Natural killer cell treated with Interleukin-12 subunit alpha and Interleukin-12 subunit beta and Interleukin-15 and Interleukin-18, amount 100 ng/mL, for 72 hours (primary cell): ENCODE results near the gene NCS1. TPM values are rescaled to one million over a fixed set of nuclear protein-coding genes. Genes with fewer than 3 reads are reported as not detected.

Experiments
- ATAC-seq, 2 donors: fragments of 150-1000 bp; cut with Tn5 transposase in 1 of 2; sonication (Bioruptor Pico), chemical (Tn5 transposase) in 1 of 2; 2 replicates each; pipeline ENCODE4 v1.10.0; 2021
- DNase-seq: peaks from one replicate; pipeline ENCODE4 v3.0.0; 2022; ENCODE audit warnings: low spot score
- H3K27ac Mint-ChIP-seq, 2 donors: 1 replicate in 1 of 2; 2 replicates in 1 of 2; pipeline ENCODE4 v1.8.0; 2022; ENCODE audit warnings: mixed read lengths in 2 of 2, mild to moderate bottlenecking in 1 of 2, moderate library complexity in 1 of 2
- H3K27me3 Mint-ChIP-seq, 2 donors: 1 replicate in 1 of 2; 2 replicates in 1 of 2; pipeline ENCODE4 v1.8.0; 2022; ENCODE audit warnings: mixed read lengths in 2 of 2
- H3K36me3 Mint-ChIP-seq: one replicate; pipeline ENCODE4 v1.8.0; 2022; ENCODE audit warnings: mixed read lengths
- H3K4me1 Mint-ChIP-seq, 2 donors: 1 replicate in 1 of 2; 2 replicates in 1 of 2; pipeline ENCODE4 v1.8.0; 2022; ENCODE audit warnings: low read depth in 2 of 2, mixed read lengths in 2 of 2, mild to moderate bottlenecking in 1 of 2
- H3K4me3 Mint-ChIP-seq: one replicate; pipeline ENCODE4 v1.8.0; 2022; ENCODE audit warnings: mixed read lengths
- H3K9me3 Mint-ChIP-seq: 2 replicates; pipeline ENCODE4 v1.8.0; 2022; ENCODE audit warnings: mixed read lengths
- total RNA-seq, 2 donors: library from RNA; stranded (reverse); gene quantifications; one replicate each; pipeline ENCODE4 v1.2.3, GENCODE V29; 2022

Gene NCS1
- total RNA-seq, 2 donors from 2014 or later: 31.0 to 38.1 TPM

DNA sequence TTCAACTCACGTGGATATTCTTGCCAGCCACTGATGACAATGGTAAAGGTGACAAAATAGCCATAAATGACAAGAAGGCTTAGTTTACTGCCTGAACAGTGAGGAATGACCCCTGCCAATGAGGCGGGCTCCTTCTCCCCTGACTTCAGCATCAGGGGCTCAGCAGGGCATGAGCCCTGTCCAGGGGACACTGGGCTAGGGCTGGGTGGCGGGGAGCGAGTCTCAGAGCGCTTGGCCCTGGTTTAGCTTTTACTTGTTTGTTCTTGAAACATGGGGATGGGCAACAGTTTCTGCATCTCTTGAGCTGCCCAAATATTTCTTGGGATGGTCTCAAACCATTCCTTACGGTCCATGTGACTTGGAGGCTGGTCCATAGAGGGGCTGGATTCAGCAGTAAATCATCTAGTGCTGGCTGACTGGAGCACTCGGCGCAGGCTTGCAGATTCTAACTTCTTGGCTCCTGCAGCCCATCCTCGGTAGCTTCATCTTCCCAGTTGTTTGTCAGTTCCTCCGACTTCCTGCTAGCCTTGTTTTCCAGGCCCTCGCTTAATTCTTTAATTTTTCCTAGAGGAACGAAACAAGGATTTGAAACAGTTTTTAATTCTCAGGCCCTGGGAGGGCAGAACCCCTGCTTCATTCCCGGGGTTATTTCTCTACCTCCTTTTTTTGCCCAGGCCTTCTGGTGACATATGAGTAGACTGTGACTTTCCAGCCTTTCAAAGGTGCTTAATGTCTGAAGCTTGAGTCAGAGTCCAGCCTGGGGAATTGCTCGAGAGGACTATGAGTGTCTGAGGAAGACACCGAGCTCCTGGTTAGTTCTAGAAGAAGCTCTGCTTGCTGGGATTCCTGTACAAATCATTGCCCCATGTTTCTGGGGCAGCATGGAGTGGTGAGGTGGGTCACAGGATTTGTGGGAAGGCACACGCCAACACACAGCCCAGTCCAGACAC lies 88.9 kb downstream of the NCS1 start:
- ATAC-seq (no peak), DNase-seq (no peak)
- Mint-ChIP-seq H3K4me3 (no peak overlapping the region), H3K4me1 (no peaks in the 10 kb centered on the region), H3K27ac (no peak overlapping the region), H3K27me3 (peaks cover 37 to 60% of the 10 kb centered on the region in 2 donors), H3K36me3 (no peaks in the 10 kb centered on the region), H3K9me3 (no peaks in the 10 kb centered on the region)

DNA sequence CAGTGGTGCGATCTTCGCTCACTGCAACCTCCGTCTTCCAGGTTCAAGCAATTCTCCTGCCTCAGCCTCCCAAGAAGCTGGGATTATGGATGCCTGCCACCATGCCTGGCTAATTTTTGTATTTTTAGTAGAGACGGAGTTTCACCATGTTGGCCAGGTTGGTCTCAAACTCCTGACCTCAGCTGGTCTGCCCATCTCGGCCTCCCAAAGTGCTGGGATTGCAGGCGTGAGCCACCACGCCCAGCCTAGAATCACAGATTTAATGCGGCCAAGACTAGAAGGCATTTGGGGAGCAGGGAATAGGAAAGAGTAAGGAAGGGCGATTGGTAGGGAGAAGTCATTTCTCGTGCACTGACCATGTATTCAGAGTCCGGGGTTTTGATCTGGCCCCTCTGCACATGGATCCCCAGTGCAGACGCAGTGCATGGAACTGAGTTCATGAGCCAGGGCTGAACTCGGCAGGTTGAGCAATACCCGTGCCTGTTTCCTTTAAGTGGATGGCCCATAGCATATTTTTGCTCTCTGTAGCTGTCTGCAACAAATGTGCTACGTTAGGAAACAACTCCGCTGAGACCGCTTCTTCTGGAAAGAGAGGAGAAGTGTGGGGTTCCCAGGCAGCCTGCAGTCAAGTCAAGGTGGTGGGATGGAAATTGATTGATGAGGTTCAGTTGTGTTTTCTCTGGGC lies 90.0 kb downstream of the NCS1 start:
- Mint-ChIP-seq H3K4me3 (no peak overlapping the region), H3K9me3 (no peaks in the 10 kb centered on the region), H3K4me1 (no peaks in the 10 kb centered on the region), H3K36me3 (no peaks in the 10 kb centered on the region), H3K27me3 (peaks cover 44 to 64% of the 10 kb centered on the region in 2 donors), H3K27ac (no peak overlapping the region)
- DNase-seq (no peak), ATAC-seq (no peak)

DNA sequence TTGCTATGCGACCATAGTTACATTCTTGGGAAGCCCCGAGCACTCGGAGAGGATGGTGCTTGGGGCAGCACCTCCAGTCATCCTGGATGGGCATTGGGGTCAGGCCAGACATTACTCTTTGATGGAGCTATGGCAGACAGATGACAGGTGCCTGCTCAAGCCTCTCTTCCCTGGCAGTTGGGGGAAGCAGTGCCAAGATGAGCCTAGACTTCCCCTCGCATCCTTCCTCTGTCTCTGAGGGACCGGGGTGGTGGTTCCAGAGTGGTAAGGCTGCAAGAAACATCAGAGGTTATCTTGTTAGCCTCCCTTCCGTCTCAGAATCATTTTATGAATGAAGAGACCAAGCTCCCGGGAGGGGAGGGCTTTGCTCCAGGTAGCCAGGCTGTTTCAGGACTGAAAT lies 90.6 kb downstream of the NCS1 start:
- no peak for ATAC-seq
- Mint-ChIP-seq H3K36me3 (no peaks in the 10 kb centered on the region), H3K9me3 (no peaks in the 10 kb centered on the region), H3K27me3 (peaks cover 43 to 65% of the 10 kb centered on the region in 2 donors), H3K4me1 (no peaks in the 10 kb centered on the region), H3K27ac (no peak overlapping the region), H3K4me3 (no peak overlapping the region)
- no peak for DNase-seq

DNA sequence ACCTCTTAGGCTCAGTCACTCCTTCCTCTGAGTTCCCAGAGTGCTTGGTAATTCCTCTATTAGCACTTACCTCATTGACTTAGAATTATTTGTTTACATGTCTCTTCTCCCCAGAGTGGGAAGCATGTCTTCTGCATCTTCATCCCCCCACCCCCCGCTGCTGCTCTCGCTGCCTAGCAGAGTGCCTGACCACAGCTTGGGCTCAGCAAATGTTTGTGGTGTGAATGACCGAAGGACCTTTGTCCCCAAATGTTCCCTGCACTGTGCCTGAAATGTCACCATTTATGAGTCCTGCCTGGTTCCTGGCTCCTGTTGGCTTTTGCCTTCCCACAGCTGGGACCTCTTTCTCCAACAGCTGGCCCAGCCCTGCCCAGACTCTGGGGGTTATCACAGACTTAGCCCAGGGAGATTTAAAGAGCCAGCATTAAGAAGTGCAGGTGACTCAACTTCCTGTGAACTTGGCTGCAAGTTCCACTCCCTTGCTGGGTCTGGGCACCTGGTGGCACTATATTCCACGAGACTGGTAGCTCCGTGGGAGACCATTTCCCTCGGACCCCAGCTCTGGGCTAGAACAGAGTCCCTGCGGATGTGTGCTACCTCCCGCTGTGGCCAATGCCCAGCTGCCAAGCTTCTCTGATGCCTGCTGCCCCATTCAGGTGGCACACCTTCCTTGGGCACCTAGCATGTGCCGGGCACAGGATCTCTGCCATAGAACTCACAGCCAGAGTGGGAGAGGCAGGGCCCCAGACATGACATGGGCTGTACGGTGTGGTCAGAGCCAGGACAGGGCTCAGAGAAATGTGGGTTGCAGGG lies 91.6 kb downstream of the NCS1 start:
- H3K4me1 Mint-ChIP-seq: no peaks in the 10 kb centered on the region
- H3K27ac Mint-ChIP-seq: no peak overlapping the region
- no peaks in the 10 kb centered on the region for H3K9me3 Mint-ChIP-seq
- H3K4me3 Mint-ChIP-seq: no peak overlapping the region
- peaks cover 50 to 68% of the 10 kb centered on the region in 2 donors for H3K27me3 Mint-ChIP-seq
- no peak for DNase-seq
- ATAC-seq: no peak
- no peaks in the 10 kb centered on the region for H3K36me3 Mint-ChIP-seq

DNA sequence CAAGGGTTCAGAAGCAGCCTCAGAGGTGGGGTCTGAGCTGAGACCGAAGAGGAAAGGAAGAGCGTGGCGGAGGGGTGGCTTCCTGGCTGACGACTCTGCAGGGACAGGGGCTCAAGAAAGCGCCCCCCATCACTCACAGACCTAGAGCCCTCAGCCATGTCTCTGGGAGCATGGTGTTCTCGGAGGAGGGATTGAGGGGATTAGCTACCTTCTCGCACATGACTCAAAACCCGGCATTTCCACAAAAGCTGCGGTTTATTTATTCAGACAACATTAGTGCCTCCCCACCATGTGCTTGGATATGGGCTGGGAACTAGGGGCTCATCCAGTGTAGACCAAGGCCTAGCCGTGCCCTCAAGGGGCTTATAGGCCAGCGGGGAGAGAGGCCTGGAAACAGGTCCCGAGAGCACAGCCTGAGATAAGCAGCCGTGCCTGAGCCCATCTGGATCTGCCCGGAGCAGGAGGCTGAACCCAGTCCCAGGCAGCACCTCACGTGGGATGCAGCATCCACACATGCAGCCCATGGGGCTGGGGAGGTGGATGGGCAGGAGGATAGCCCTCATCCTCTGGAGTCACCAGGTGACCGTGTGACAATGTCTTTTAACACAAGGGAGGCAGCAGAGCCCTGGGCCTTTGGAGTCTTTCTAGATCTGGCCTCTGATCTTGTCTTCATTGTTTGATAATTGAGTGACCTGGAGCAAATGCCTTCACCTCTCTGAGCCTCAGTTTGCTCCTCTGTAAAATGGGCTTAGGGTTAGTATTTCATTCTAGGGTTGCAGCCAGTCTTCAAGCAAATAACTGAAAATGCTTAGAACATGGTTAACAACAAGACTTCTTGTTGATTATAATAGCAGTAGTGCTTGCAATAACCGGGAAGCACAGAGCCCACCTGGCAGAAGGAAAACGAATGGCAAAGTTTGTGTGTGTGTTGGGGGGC lies 92.5 kb downstream of the NCS1 start:
- no peak overlapping the region for H3K27ac Mint-ChIP-seq
- no peak for DNase-seq
- H3K27me3 Mint-ChIP-seq: peaks cover 49 to 64% of the 10 kb centered on the region in 2 donors
- no peak for ATAC-seq
- no peaks in the 10 kb centered on the region for H3K36me3 Mint-ChIP-seq
- H3K4me1 Mint-ChIP-seq: no peaks in the 10 kb centered on the region
- no peak overlapping the region for H3K4me3 Mint-ChIP-seq
- no peaks in the 10 kb centered on the region for H3K9me3 Mint-ChIP-seq

DNA sequence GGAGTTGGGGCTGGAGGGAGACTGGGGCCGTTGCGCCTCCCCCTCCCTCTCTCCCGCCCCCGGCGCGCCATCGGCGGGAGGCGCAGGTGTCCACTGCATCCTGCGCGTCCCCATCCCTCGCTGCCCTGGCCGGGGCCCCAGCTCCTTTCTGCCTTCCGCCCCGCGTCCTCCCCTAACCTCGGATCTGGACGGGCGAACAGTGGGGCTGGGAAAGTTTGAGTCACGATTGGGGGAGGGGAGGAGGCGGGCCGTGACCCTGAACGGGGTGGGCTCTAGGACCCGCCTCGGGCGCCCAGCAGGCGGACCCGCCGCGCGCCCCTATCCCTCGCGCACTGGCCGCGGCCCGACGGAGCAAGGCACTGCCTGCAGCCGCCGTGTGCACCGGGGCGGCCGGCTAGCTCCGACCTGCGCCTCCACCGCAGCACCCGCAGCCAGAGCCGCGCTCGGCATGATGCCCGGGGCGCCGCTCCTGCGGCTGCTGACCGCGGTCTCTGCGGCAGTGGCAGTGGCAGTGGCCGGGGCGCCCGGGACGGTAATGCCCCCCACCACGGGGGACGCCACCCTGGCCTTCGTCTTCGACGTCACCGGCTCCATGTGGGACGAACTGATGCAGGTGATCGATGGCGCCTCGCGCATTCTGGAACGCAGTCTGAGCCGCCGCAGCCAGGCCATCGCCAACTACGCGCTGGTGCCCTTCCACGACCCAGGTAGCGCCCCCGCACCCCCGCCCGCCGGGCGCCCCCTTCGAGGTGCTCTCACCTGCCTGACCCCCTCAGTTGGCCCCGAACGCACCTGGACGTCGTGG lies 93.4 kb downstream of the NCS1 start, which contains the start of gene HMCN2:
Gene HMCN2, plus strand, starts transcription at position 330 of the 805 bp plus-strand sequence. Its CDS starts 119 bp downstream, at position 449.
- no peak within 1 kb of the TSS for H3K4me3 Mint-ChIP-seq
- DNase-seq (no peak), ATAC-seq (no peak)
- no peak within 1 kb of the TSS for H3K27ac Mint-ChIP-seq
- H3K4me1 Mint-ChIP-seq: no peaks in the 10 kb centered on the region
- no peaks in the 10 kb centered on the region for H3K36me3 Mint-ChIP-seq
- H3K27me3 Mint-ChIP-seq: peaks cover 46 to 59% of the 10 kb centered on the region in 2 donors
- no peaks in the 10 kb centered on the region for H3K9me3 Mint-ChIP-seq

DNA sequence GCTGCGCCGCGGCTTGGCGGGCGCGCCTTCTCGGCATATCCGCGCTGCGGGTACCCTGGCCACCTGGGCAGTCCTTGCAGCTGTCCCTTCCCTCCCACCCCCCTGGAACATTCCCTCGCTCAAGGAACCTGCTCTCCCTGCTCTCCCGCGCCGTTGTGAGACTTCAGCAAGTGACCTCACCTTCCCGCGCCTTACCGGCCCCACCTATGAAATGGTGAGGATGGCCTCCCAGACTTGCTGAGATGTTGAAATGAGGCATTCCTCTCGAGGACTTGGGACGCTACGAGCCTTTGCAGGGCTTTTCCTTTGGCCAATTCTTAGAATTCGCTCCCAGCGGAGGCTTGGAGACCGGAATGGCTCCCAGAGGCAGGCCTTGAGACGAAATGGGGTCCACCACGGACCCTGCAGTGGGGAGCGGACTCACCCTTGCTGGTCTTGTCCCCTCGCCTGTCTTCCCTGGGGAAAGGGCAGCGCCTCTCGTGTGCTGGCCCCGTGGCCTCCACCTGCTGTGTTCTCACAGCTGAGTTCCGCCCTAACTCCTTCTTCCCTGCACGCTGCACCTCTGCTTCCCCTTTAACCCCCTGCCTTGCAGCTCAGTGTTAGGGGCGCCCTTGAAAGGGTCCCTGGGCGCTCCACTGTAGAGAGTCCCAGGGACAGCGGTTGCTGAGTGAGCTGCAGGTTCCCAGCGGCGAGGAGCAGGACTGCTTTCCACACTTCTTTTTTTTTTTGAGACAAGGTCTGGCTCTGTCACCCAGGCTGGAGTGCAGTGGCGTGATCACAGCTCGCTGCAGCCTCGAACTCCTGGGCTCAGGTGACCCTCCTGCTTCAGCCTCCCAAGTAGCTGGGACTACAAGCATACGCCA lies 94.3 kb downstream of the NCS1 start:
- DNase-seq (no peak), ATAC-seq (no peak)
- H3K27ac Mint-ChIP-seq: no peak overlapping the region
- H3K9me3 Mint-ChIP-seq: no peaks in the 10 kb centered on the region
- H3K4me3 Mint-ChIP-seq: no peak overlapping the region
- peaks cover 54 to 66% of the 10 kb centered on the region in 2 donors for H3K27me3 Mint-ChIP-seq
- H3K4me1 Mint-ChIP-seq: no peaks in the 10 kb centered on the region
- H3K36me3 Mint-ChIP-seq: no peaks in the 10 kb centered on the region

- H3K4me1 Mint-ChIP-seq: no peaks in the 10 kb centered on the region
- no peaks in the 10 kb centered on the region for H3K36me3 Mint-ChIP-seq
- no peak overlapping the region for H3K4me3 Mint-ChIP-seq
- ATAC-seq (no peak), DNase-seq (no peak)
- peaks cover 51 to 78% of the 10 kb centered on the region in 2 donors for H3K27me3 Mint-ChIP-seq
- no peaks in the 10 kb centered on the region for H3K9me3 Mint-ChIP-seq
- no peak overlapping the region for H3K27ac Mint-ChIP-seq
Measured at GRCh38 chr9:130267930-130268329, 95.7 kb downstream of the NCS1 start.

- no peak for DNase-seq
- no peaks in the 10 kb centered on the region for H3K36me3 Mint-ChIP-seq
- no peak overlapping the region for H3K27ac Mint-ChIP-seq
- H3K4me1 Mint-ChIP-seq: no peaks in the 10 kb centered on the region
- no peak for ATAC-seq
- peaks cover 45 to 70% of the 10 kb centered on the region in 2 donors for H3K27me3 Mint-ChIP-seq
- H3K4me3 Mint-ChIP-seq: no peak overlapping the region
- no peaks in the 10 kb centered on the region for H3K9me3 Mint-ChIP-seq
Measured at GRCh38 chr9:130268521-130269211, 96.5 kb downstream of the NCS1 start.

- Mint-ChIP-seq H3K4me3 (no peak overlapping the region), H3K36me3 (no peaks in the 10 kb centered on the region), H3K4me1 (no peaks in the 10 kb centered on the region), H3K9me3 (no peaks in the 10 kb centered on the region), H3K27ac (no peak overlapping the region), H3K27me3 (peaks cover 41 to 55% of the 10 kb centered on the region in 2 donors)
- DNase-seq (no peak), ATAC-seq (no peak)
Measured at GRCh38 chr9:130271473-130271872, 99.3 kb downstream of the NCS1 start.

DNA sequence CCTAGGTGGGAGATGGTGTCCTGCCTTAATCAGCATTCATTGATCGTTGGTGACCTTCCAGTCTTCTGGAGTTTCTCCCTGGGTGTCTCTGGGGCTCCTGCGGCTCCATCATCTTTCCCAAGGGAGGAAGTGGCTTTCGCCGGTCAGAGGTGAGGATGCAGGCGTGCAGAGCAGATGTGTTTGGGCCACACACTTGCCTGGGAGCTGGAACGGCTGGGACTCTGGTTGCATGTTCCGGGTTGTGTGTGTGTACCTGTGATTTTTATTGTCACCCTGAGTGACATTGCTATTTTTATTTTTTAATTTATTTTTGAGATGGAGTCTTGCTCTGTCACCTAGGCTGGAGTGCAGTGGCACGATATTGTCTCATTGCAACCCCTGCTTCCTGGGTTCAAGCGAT lies 103.0 kb downstream of the NCS1 start:
- H3K36me3 Mint-ChIP-seq: no peaks in the 10 kb centered on the region
- H3K4me1 Mint-ChIP-seq: no peaks in the 10 kb centered on the region
- DNase-seq: no peak
- no peak overlapping the region for H3K4me3 Mint-ChIP-seq
- ATAC-seq: no peak
- H3K27ac Mint-ChIP-seq: no peak overlapping the region
- H3K27me3 Mint-ChIP-seq: peaks cover 23 to 27% of the 10 kb centered on the region in 2 donors
- H3K9me3 Mint-ChIP-seq: peaks cover 3% of the 10 kb centered on the region
